CD14-positive monocyte (primary cell): Measurements from ENCODE around the gene SLC4A1AP. TPM values are rescaled to one million over a fixed set of nuclear protein-coding genes. Genes with fewer than 3 reads are reported as not detected.

Experiments
- DNase-seq, 3 donors: peaks; one replicate each; pipeline ENCODE4 v3.0.0-alpha.2; 2011 to 2022
- H2AFZ ChIP-seq: 2 replicates; pipeline ENCODE4 v1.6.0; 2012; ENCODE audit warnings: mild to moderate bottlenecking, low read depth, low read length, inconsistent platforms; ENCODE audit not compliant: insufficient read depth, poor library complexity, severe bottlenecking
- H3K27ac ChIP-seq, 2 donors: 1 replicate in 1 of 2; 2 replicates in 1 of 2; pipeline ENCODE4 v1.5.1; 2012 to 2013; ENCODE audit warnings: low read length in 2 of 2, control low read depth in 1 of 2, inconsistent platforms in 1 of 2, low read depth in 1 of 2, mild to moderate bottlenecking in 1 of 2
- H3K27me3 ChIP-seq, 2 donors: one replicate each; pipeline versions ENCODE4 v1.6.0 to v1.6.1; 2011 to 2013; ENCODE audit warnings: low read length in 2 of 2; ENCODE audit not compliant: control insufficient read depth in 2 of 2, insufficient read depth in 2 of 2
- H3K36me3 ChIP-seq, 2 donors: replicated peaks in 1 of 2; 1 replicate in 1 of 2; 2 replicates in 1 of 2; pipeline versions ENCODE4 v1.5.1 to v1.6.1; 2012 to 2013; ENCODE audit warnings: low read length in 2 of 2, control low read depth in 1 of 2, inconsistent platforms in 1 of 2, mild to moderate bottlenecking in 1 of 2; ENCODE audit not compliant: insufficient read depth in 2 of 2, control insufficient read depth in 1 of 2
- H3K4me1 ChIP-seq, 2 donors: 1 replicate in 1 of 2; 2 replicates in 1 of 2; pipeline versions ENCODE4 v1.5.1 to v1.6.1; 2012 to 2013; ENCODE audit warnings: low read length in 2 of 2, control low read depth in 1 of 2, inconsistent platforms in 1 of 2, mild to moderate bottlenecking in 1 of 2, moderate library complexity in 1 of 2; ENCODE audit not compliant: insufficient read depth in 2 of 2, control insufficient read depth in 1 of 2
- H3K4me2 ChIP-seq: replicated peaks from 2 replicates; pipeline ENCODE3; 2012; ENCODE audit warnings: low read length, moderate library complexity, mild to moderate bottlenecking; ENCODE audit not compliant: poor library complexity, severe bottlenecking; ENCODE audit errors: extremely low read depth
- H3K4me3 ChIP-seq, 3 experiments: fragments of 200-600 bp in 1 of 3; sonication (generic) in 1 of 3; replicated peaks in 1 of 3; 1 replicate in 2 of 3; 2 replicates in 1 of 3; pipeline ENCODE4 v1.5.1; 2011 to 2013; ENCODE audit warnings: low read length in 3 of 3, mild to moderate bottlenecking in 3 of 3, control low read depth in 2 of 3, low read depth in 2 of 3, inconsistent platforms in 1 of 3, moderate library complexity in 1 of 3
- H3K79me2 ChIP-seq: 2 replicates; pipeline ENCODE4 v1.6.0; 2012; ENCODE audit warnings: mild to moderate bottlenecking, control low read depth, inconsistent platforms, low read length, moderate library complexity; ENCODE audit not compliant: insufficient read depth
- H3K9ac ChIP-seq: 2 replicates; pipeline ENCODE4 v1.6.0; 2017; ENCODE audit warnings: low read length, mild to moderate bottlenecking; ENCODE audit not compliant: insufficient read depth, poor library complexity, severe bottlenecking
- H3K9me3 ChIP-seq, 2 donors: replicated peaks in 1 of 2; 1 replicate in 1 of 2; 2 replicates in 1 of 2; pipeline versions ENCODE4 v1.5.1 to v1.6.1; 2012 to 2013; ENCODE audit warnings: low read length in 2 of 2, control low read depth in 1 of 2; ENCODE audit not compliant: control insufficient read depth in 1 of 2, insufficient read depth in 1 of 2
- H4K20me1 ChIP-seq: 2 replicates; pipeline ENCODE4 v1.6.0; 2012; ENCODE audit warnings: mild to moderate bottlenecking, low read length, control low read depth, moderate library complexity; ENCODE audit not compliant: insufficient read depth
- H3K27ac Mint-ChIP-seq, 7 donors: one replicate each; pipeline ENCODE4 v1.8.0; 2020; ENCODE audit warnings: mild to moderate bottlenecking in 7 of 7, mixed read lengths in 7 of 7, moderate library complexity in 6 of 7, inconsistent platforms in 2 of 7
- H3K27me3 Mint-ChIP-seq, 3 donors: one replicate each; pipeline ENCODE4 v1.8.0; 2021 to 2022; ENCODE audit warnings: low read depth in 3 of 3, mild to moderate bottlenecking in 3 of 3, mixed read lengths in 3 of 3, moderate library complexity in 3 of 3, inconsistent platforms in 1 of 3
- H3K36me3 Mint-ChIP-seq, 2 donors: one replicate each; pipeline ENCODE4 v1.8.0; 2020; ENCODE audit warnings: mixed read lengths in 2 of 2, inconsistent platforms in 1 of 2, mild to moderate bottlenecking in 1 of 2
- H3K4me1 Mint-ChIP-seq: one replicate; pipeline ENCODE4 v1.8.0; 2020; ENCODE audit warnings: mild to moderate bottlenecking, mixed read lengths
- H3K4me3 Mint-ChIP-seq, 2 donors: one replicate each; pipeline ENCODE4 v1.8.0; 2020; ENCODE audit warnings: mild to moderate bottlenecking in 2 of 2, mixed read lengths in 2 of 2, moderate library complexity in 1 of 2
- H3K9me3 Mint-ChIP-seq, 7 donors: one replicate each; pipeline ENCODE4 v1.8.0; 2020 to 2022; ENCODE audit warnings: mixed read lengths in 7 of 7, mild to moderate bottlenecking in 6 of 7, moderate library complexity in 6 of 7, inconsistent platforms in 2 of 7
- WGBS: methylation state at CpG from one replicate; pipeline ENCODE4 v1.1.5; 2013; ENCODE audit warnings: missing lambda C conversion rate; ENCODE audit not compliant: insufficient coverage; 5-methylcytosine and 5-hydroxymethylcytosine counted together
- intact Hi-C, 2 donors: fragments of 100-400 bp; cut with micrococcal nuclease; formaldehyde crosslinking; loops; one replicate each; pipeline versions ENCODE4 v1.15.0 to v1.15.1; 2023
- polyA plus RNA-seq, 3 donors: library from polyadenylated mRNA; depleted of rRNA in 1 of 3; unstranded in 2 of 3; stranded (reverse) in 1 of 3; fragments of 300-500 nt in 2 of 3; fragments of >200 nt in 1 of 3; fragmentation: Illumina TruSeq in 2 of 3; gene quantifications; 1 replicate in 2 of 3; 2 replicates in 1 of 3; pipeline ENCODE4 v1.2.3, GENCODE V29; 2012 to 2021
- TF ChIP-seq, protein P1 (sequence below): fragments of 200-600 bp; IDR thresholded peaks from one replicate; pipeline ENCODE4 v1.8.0; 2022; ENCODE audit warnings: antibody characterized with exemption, mild to moderate bottlenecking

The SLC4A1AP gene
- polyA plus RNA-seq, 3 donors = 12.7 to 24.9 (median 18.3) TPM

DNA sequence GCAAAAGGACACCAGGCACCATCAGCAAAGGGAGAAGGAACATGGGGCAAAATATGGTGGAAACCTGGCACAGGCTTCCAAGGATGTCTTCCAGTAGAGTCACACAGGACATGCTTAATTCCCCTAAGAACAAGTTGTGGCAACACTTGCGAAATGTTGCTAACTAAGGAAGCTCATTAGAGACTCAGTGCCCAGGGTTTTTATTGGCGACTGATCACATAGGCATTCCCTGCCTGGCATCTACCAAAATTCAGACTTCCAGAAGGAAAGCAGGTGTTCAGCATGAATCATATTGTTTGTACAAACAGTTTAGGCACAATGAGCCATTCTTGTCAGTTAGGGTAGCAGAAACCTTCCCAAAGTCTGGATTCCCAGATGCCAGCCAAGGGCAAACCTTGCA, 25.7 kb downstream of the SLC4A1AP start:
- Histone ChIP-seq H3K4me1 (no peaks in the 10 kb centered on the region), H3K9me3 (no peaks in the 10 kb centered on the region), H3K9ac (no peak overlapping the region), H3K36me3 (peaks cover 78 to 94% of the 10 kb centered on the region in 2 donors), H2AFZ (no peak overlapping the region), H4K20me1 (no peaks in the 10 kb centered on the region), H3K4me3 (no peak overlapping the region), H3K4me2 (no peak overlapping the region), H3K27me3 (no peaks in the 10 kb centered on the region), H3K27ac (no peak overlapping the region), H3K79me2 (no peaks in the 10 kb centered on the region)
- Mint-ChIP-seq H3K4me1 (no peaks in the 10 kb centered on the region), H3K36me3 (peaks cover 71 to 81% of the 10 kb centered on the region in 2 donors), H3K9me3 (no peaks in the 10 kb centered on the region), H3K27ac (no peak overlapping the region), H3K27me3 (no peaks in the 10 kb centered on the region), H3K4me3 (no peak overlapping the region)
- DNase-seq = no peak
- whole genome bisulfite sequencing = 70% methylated on average over 2 of the region's 2 CpGs
- TF ChIP-seq, protein P1, sequence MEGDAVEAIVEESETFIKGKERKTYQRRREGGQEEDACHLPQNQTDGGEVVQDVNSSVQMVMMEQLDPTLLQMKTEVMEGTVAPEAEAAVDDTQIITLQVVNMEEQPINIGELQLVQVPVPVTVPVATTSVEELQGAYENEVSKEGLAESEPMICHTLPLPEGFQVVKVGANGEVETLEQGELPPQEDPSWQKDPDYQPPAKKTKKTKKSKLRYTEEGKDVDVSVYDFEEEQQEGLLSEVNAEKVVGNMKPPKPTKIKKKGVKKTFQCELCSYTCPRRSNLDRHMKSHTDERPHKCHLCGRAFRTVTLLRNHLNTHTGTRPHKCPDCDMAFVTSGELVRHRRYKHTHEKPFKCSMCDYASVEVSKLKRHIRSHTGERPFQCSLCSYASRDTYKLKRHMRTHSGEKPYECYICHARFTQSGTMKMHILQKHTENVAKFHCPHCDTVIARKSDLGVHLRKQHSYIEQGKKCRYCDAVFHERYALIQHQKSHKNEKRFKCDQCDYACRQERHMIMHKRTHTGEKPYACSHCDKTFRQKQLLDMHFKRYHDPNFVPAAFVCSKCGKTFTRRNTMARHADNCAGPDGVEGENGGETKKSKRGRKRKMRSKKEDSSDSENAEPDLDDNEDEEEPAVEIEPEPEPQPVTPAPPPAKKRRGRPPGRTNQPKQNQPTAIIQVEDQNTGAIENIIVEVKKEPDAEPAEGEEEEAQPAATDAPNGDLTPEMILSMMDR = no peak
- intact Hi-C loops = no loop called here

- Histone ChIP-seq H3K4me3 (no peak overlapping the region), H3K36me3 (peaks cover 78 to 93% of the 10 kb centered on the region in 2 donors), H3K27ac (no peak overlapping the region), H3K4me1 (no peaks in the 10 kb centered on the region), H2AFZ (no peak overlapping the region), H3K4me2 (no peak overlapping the region), H3K27me3 (no peaks in the 10 kb centered on the region), H3K9me3 (no peaks in the 10 kb centered on the region), H3K9ac (no peak overlapping the region), H3K79me2 (no peaks in the 10 kb centered on the region), H4K20me1 (no peaks in the 10 kb centered on the region)
- Mint-ChIP-seq H3K36me3 (peaks cover 68 to 81% of the 10 kb centered on the region in 2 donors), H3K27ac (no peak overlapping the region), H3K27me3 (no peaks in the 10 kb centered on the region), H3K4me1 (no peaks in the 10 kb centered on the region), H3K4me3 (no peak overlapping the region), H3K9me3 (no peaks in the 10 kb centered on the region)
- intact Hi-C loops = no loop called here
- DNase-seq = no peak
- TF ChIP-seq, protein P1 = no peak
Observed at GRCh38 chr2:27690052-27690451, 26.4 kb downstream of the SLC4A1AP start.
